Stomach (tissue), 4 donors: ENCODE results near the gene C19orf25.

Experiments
- CTCF ChIP-seq, 7 experiments: fragments of 450-650 bp in 4 of 7; fragments of 200-600 bp in 3 of 7; sonication (generic) in 3 of 7; IDR thresholded peaks; one replicate each; pipeline ENCODE4 v1.5.1; 2016 to 2019; ENCODE audit warnings: antibody characterized with exemption in 7 of 7, control low read depth in 2 of 7, mild to moderate bottlenecking in 1 of 7
- POLR2A ChIP-seq, 4 donors: fragments of 450-650 bp; IDR thresholded peaks; one replicate each; pipeline ENCODE4 v1.6.1; 2016; ENCODE audit warnings: antibody characterized with exemption in 4 of 4, control low read depth in 2 of 4, mild to moderate bottlenecking in 1 of 4, moderate library complexity in 1 of 4
- POLR2AphosphoS5 ChIP-seq, 3 donors: sonication (generic); formaldehyde crosslinking; IDR thresholded peaks; one replicate each; pipeline ENCODE4 v1.6.1; 2016; ENCODE audit warnings: antibody characterized with exemption in 3 of 3

- TF ChIP-seq POLR2A (IDR thresholded peaks at IDR 0.05) (no peak), CTCF (IDR thresholded peaks at IDR 0.05) (no peak), POLR2AphosphoS5 (IDR thresholded peaks at IDR 0.05) (no peak)
Observed at GRCh38 chr19:1450735-1451731, 28.0 kb downstream of the C19orf25 start.
